Adrenal gland (tissue), 12 donors: ENCODE results near the gene PCYT2. TPM values are rescaled to one million over a fixed set of nuclear protein-coding genes. Genes with fewer than 3 reads are reported as not detected.
A peak's percentile ranks its signal among the peaks of the same experiment; 100 is the strongest.

Experiments
- DNase-seq, 7 donors: peaks; one replicate each; pipeline ENCODE4 v3.0.0-alpha.2; 2019 to 2020
- H3K27ac ChIP-seq, 5 donors: fragments of 200-600 bp; sonication (generic) in 4 of 5; 1 replicate in 3 of 5; 2 replicates in 2 of 5; pipeline versions ENCODE4 v1.5.1 to v1.8.0; 2016 to 2020; ENCODE audit warnings: mild to moderate bottlenecking in 1 of 5
- H3K27me3 ChIP-seq: fragments of 200-600 bp; 2 replicates; pipeline ENCODE4 v1.8.0; 2021
- H3K36me3 ChIP-seq, 2 donors: fragments of 200-600 bp; replicated peaks in 1 of 2; 1 replicate in 1 of 2; 2 replicates in 1 of 2; pipeline versions ENCODE4 v1.5.1 to v1.8.0; 2018 to 2022
- H3K4me1 ChIP-seq, 2 donors: fragments of 200-600 bp; replicated peaks in 1 of 2; 1 replicate in 1 of 2; 2 replicates in 1 of 2; pipeline versions ENCODE4 v1.5.1 to v1.8.0; 2018 to 2021
- H3K4me3 ChIP-seq, 4 donors: fragments of 200-600 bp; sonication (generic) in 3 of 4; one replicate each; pipeline ENCODE4 v1.5.1; 2016 to 2018
- H3K9me3 ChIP-seq, 3 donors: fragments of 200-600 bp; sonication (generic) in 1 of 3; replicated peaks in 1 of 3; 1 replicate in 2 of 3; 2 replicates in 1 of 3; pipeline versions ENCODE4 v1.5.1 to v1.8.0; 2016 to 2021
- CTCF ChIP-seq, 6 experiments: fragments of 450-650 bp in 4 of 6; fragments of 200-600 bp in 2 of 6; sonication (generic) in 1 of 6; IDR thresholded peaks; 1 replicate in 5 of 6; 2 replicates in 1 of 6; pipeline versions ENCODE4 v1.5.1 to v1.8.0; 2016 to 2021; ENCODE audit warnings: antibody characterized with exemption in 6 of 6, mild to moderate bottlenecking in 2 of 6, moderate library complexity in 1 of 6
- POLR2A ChIP-seq, 2 donors: fragments of 450-650 bp; IDR thresholded peaks; one replicate each; pipeline ENCODE4 v1.6.1; 2017; ENCODE audit warnings: antibody characterized with exemption in 2 of 2, mild to moderate bottlenecking in 2 of 2, moderate library complexity in 1 of 2
- WGBS, 4 donors: extraction: QIAGEN DNeasy Blood & Tissue Kit in 2 of 4; methylation state at CpG; one replicate each; pipeline versions ENCODE4 v1.1.5 to v1.1.7; 2013 to 2017; 5-methylcytosine and 5-hydroxymethylcytosine counted together
- intact Hi-C, 2 donors: fragments of 100-400 bp; cut with DNase I; formaldehyde crosslinking; loops; one replicate each; pipeline versions ENCODE4 v1.14.1 to v1.15.0; 2022 to 2023
- polyA plus RNA-seq, 3 donors: library from polyadenylated mRNA; stranded (reverse); fragments of 200-250 nt in 2 of 3; fragments of 350-450 nt in 1 of 3; fragmentation: Illumina TruSeq in 1 of 3; extraction: RNeasy Lipid Tissue Mini Kit (QIAGEN cat#74804) in 1 of 3; gene quantifications; one replicate each; pipeline ENCODE4 v1.2.3, GENCODE V29; 2013 to 2014
- total RNA-seq, 9 donors: library from RNA; depleted of rRNA in 4 of 9; stranded (reverse); fragments of >200 nt in 4 of 9; fragments of 120-200 nt in 1 of 9; fragmentation: NEBNext Ultra II Directional in 1 of 9; extraction: Animal tissue kit (Norgen Biotek cat#: 25700) in 1 of 9; gene quantifications; one replicate each; pipeline versions ENCODE4 v1.1.0 to v1.2.4, GENCODE V29; 2013 to 2023
- donor health status: healthy with polysubstance abuse.
- donor health status: Bipolar disorder and iron deficiency.
- donor health status: DM: yes; HTN: yes; CAD: no.
- donor health status: DM: no; HTN: no; CAD: no.
- donor health status: DM: no; HTN: no; CAD: no.
- donor health status: DM: yes; HTN: yes; CAD: no.

Gene PCYT2
- total and polyA plus RNA-seq, 12 donors, result 19.8 to 41.2 (median 30.2) TPM

- H3K4me1 ChIP-seq, result peaks cover 24 to 57% of the 10 kb centered on the region in 2 donors
- no peaks in the 10 kb centered on the region for H3K27me3 ChIP-seq
- H3K27ac ChIP-seq, result peak within 1 kb of the TSS; percentile 95 to 100 (median 98)
- no peaks in the 10 kb centered on the region for H3K9me3 ChIP-seq
- WGBS, 4 donors, result 0 to 1% (median 0%) methylated on average over 8 to 95 of the region's 95 CpGs
- TF ChIP-seq POLR2A (IDR thresholded peaks at IDR 0.05), result peak; percentile 87 to 95
- no peak for TF ChIP-seq CTCF (IDR thresholded peaks at IDR 0.05)
- DNase-seq, result peak in 4 of 7 donors; percentile 45 to 56 (median 50)
- H3K36me3 ChIP-seq, result peaks cover 0 to 37% of the 10 kb centered on the region in 2 donors
- H3K4me3 ChIP-seq, result peak within 1 kb of the TSS; percentile 53 to 98 (median 82)
- intact Hi-C loops, result loop anchor here in 1 of 2 donors (5.0 kb wide), 1 partner anchor 38 kb away; no protein-coding TSS in a partner anchor
Observed at GRCh38 chr17:81859906-81860755, 51.1 kb downstream of the PCYT2 start, which contains the start of gene P4HB. P4HB (minus strand) TSS chr17:81860535; CDS start chr17:81860471, 64 bp downstream.

GRCh38 chr17:81858967-81859905, 52.0 kb downstream of the PCYT2 start:
- 27 to 43% (median 40%) methylated on average over 13 to 23 of the region's 23 CpGs for WGBS, 4 donors
- Histone ChIP-seq H3K36me3 (peaks cover 0 to 46% of the 10 kb centered on the region in 2 donors), H3K9me3 (no peaks in the 10 kb centered on the region), H3K27ac (peak overlapping the region; percentile 75 to 98 (median 93)), H3K27me3 (no peaks in the 10 kb centered on the region), H3K4me3 (peak overlapping the region; percentile 53 to 98 (median 78)), H3K4me1 (peaks cover 24 to 62% of the 10 kb centered on the region in 2 donors)
- TF ChIP-seq POLR2A (IDR thresholded peaks at IDR 0.05) (peak in 1 of 2 donors; percentile 63), CTCF (IDR thresholded peaks at IDR 0.05) (no peak)
- peak in 5 of 7 donors; percentile 42 to 82 (median 65) for DNase-seq
- intact Hi-C loops, result loop anchor here in 1 of 2 donors (5.0 kb wide), 1 partner anchor 37 kb away; no protein-coding TSS in a partner anchor

DNA sequence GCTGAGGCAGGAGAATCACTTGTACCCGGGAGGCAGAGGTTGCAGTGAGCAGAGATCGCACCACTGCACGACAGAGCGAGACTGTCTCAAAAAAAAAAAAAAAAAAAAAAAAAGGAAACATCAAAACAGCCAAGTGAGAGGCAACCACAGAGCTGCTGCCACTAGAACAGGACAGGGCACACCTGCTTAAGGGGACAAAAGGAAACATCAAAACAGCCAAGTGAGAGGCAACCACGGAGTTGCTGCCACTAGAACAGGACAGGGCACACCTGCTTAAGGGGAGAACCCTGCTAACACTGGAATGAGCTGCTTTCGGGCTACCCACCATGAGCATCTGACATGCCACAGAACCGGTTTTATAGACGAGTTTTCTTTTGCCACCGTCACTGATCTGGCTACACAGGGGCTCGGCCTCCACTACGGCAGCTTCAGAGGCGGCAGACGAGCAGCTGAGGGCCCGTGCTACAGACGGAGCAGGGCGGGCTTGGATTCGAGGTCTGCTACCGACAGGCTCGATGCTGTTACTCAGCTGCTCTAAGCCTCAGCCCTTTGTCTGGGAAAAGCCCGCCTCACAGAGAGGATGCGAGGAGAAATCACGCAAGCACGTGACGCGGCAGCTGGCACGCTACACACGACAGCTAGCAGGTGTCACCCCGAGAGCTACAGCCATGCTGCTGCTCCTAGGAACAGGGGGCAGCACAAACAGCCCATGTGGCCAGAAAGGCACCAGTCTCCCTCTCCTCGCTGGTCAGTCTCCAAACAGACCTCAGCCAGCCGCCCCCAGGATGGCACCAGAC, 52.8 kb downstream of the PCYT2 start:
- TF ChIP-seq POLR2A (IDR thresholded peaks at IDR 0.05), result no peak
- no peak for TF ChIP-seq CTCF (IDR thresholded peaks at IDR 0.05)
- intact Hi-C loops, result loop anchor here in 1 of 2 donors (5.0 kb wide), 1 partner anchor 36 kb away; no protein-coding TSS in a partner anchor
- peaks cover 0 to 54% of the 10 kb centered on the region in 2 donors for H3K36me3 ChIP-seq
- peak in 4 of 7 donors; percentile 40 to 64 (median 54) for DNase-seq
- peak overlapping the region in 4 of 5 donors; percentile 93 to 98 (median 94) for H3K27ac ChIP-seq
- 68 to 77% (median 69%) methylated on average over 19 to 30 of the region's 30 CpGs for WGBS, 4 donors
- peak overlapping the region in 1 of 4 donors; percentile 83 for H3K4me3 ChIP-seq
- no peaks in the 10 kb centered on the region for H3K9me3 ChIP-seq
- H3K27me3 ChIP-seq, result no peaks in the 10 kb centered on the region
- peaks cover 24 to 62% of the 10 kb centered on the region in 2 donors for H3K4me1 ChIP-seq
